Measurements from ENCODE around the gene AHCYL2.

The AHCYL2 gene

DNA sequence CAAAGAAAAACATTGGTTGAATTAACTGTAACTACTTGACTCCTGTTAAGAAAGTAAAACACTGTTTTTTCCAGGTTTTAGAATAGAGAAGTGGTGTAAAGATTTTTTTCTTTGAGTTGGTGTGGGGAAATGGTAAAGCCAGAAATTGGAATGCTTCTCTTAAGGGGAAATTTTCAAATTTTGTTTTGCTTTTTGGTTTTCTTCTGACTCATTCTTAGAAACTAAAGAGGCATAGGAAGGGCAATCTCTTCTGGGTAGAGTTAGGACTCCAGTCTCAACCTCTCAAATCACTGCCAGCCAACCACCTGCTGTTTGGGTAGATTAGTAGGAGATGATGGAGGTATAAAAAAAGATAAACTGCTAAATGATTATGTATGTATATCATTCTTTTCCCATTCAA lies 161.7 kb downstream of the AHCYL2 start:
- Histone ChIP-seq H4K20me1 (no peaks in the 10 kb centered on the region), H3K4me3 (no peak overlapping the region), H3K9ac (no peak overlapping the region), H3K9me3 (no peaks in the 10 kb centered on the region), H3K4me2 (no peak overlapping the region), H3K4me1 (no peaks in the 10 kb centered on the region), H3K27ac (no peak overlapping the region), H3K27me3 (no peaks in the 10 kb centered on the region), H3K36me3 (peaks cover 22% of the 10 kb centered on the region)
- TF ChIP-seq Cebpa-rat (IDR thresholded peaks at IDR 0.05): no peak

DNA sequence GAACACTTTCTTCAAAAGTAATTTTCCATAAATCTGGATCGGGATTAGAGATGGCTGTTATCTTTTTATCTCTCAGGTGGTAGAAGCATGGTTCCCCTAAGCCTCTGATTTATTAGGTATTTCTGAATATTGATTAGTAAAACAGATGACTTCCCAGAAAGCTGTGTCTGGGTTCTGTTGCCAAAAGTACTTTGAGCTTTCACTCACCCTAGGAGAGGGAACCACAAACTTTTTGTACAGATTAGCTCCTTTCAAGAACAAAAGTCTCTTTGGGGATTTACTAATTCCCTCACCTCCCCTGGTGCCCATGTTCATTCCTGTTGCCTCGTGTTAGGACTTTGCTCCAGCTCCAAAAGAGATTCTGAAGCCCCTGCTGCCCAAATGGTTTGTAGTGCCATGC lies 162.7 kb downstream of the AHCYL2 start:
- TF ChIP-seq Cebpa-rat (IDR thresholded peaks at IDR 0.05): no peak
- peaks cover 14% of the 10 kb centered on the region for H3K36me3 ChIP-seq
- H3K9me3 ChIP-seq: no peaks in the 10 kb centered on the region
- no peak overlapping the region for H3K4me2 ChIP-seq
- no peak overlapping the region for H3K9ac ChIP-seq
- H3K4me1 ChIP-seq: no peaks in the 10 kb centered on the region
- H3K27ac ChIP-seq: no peak overlapping the region
- H3K27me3 ChIP-seq: no peaks in the 10 kb centered on the region
- H4K20me1 ChIP-seq: no peaks in the 10 kb centered on the region
- H3K4me3 ChIP-seq: no peak overlapping the region

DNA sequence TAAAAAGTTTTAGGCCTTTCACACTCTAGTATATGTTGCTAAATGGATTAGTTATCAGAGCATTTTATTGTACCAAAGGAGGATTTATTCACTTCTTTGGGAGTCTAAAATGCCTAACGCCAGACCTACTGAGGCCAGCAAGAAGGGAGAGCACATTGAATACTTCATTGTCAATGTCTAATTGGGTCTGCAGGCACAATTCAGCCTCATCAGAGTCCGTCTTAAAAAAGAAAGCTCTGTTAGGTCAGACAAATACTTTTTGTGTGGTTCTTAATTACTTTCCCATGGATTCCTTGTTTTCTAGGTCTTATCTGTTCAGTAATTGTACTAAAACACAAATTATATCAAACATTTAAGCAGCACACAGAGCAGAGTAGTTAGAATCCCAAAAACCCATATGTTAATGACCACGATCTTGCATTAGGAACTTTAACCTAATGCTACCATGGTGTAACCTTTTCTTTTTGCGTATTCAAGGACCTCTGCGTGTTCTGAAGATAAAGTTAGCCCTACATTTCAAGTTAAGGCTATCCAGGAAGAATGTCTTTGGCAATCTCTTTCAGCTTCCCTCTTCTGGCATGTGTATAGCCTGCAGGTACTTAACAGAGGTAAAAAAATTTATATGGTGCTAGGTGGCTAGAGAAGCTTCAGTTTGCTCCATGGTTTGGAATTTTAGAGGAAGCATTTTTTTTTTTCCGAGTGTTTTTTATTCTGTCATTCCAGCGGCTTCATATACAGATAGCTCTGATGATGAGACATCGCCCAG lies 163.7 kb downstream of the AHCYL2 start:
- no peak overlapping the region for H3K27ac ChIP-seq

DNA sequence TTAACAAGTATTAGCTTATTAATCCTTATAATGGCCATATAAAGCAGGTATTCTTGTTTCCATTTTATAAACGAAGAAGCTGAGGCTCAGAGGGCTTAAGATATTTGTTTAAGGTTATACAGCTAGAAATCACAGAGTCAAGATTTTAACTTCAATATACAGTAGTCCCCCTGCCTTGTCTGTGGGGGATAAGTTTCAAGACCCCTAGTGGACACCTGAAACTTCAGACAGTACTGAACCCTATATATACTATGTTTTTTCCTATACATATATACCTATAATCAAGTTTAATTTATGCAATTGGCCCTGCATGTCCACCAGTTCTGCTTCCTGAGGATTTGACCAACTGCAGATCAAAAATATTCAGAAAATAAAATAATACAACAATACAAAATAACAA lies 165.0 kb downstream of the AHCYL2 start:
- Histone ChIP-seq H3K36me3 (peaks cover 18% of the 10 kb centered on the region), H3K27me3 (no peaks in the 10 kb centered on the region), H3K4me2 (no peak overlapping the region), H3K4me3 (no peak overlapping the region), H3K4me1 (no peaks in the 10 kb centered on the region), H4K20me1 (no peaks in the 10 kb centered on the region), H3K9me3 (no peaks in the 10 kb centered on the region), H3K27ac (no peak overlapping the region), H3K9ac (no peak overlapping the region)
- TF ChIP-seq Cebpa-rat (IDR thresholded peaks at IDR 0.05): no peak

More for the DNA sequence above, 163.7 kb downstream of the AHCYL2 start:
- Histone ChIP-seq H3K9ac (no peak overlapping the region), H3K36me3 (peaks cover 18% of the 10 kb centered on the region), H3K4me2 (no peak overlapping the region), H4K20me1 (no peaks in the 10 kb centered on the region), H3K4me3 (no peak overlapping the region), H3K9me3 (no peaks in the 10 kb centered on the region), H3K4me1 (no peaks in the 10 kb centered on the region), H3K27me3 (no peaks in the 10 kb centered on the region)
- TF ChIP-seq Cebpa-rat (IDR thresholded peaks at IDR 0.05): no peak

DNA sequence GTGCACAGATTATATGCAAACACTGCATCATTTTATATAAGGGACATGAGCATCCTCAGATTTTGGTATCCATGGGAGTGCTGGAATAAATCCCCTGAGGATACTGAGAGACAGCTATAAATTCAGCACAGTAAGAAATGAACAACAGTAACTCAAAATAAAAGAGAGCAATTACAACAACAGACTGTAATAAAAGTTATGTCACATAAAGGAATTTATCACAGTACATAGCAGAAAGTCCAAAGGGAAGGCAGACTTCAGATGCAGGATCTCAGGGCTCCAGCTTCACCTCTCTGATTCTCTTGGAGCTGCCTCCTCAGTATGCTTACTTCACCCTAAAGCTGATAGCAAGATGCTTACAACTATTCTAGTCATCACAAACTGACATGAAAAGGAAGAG lies 165.5 kb downstream of the AHCYL2 start:
- Histone ChIP-seq H3K27ac (no peak overlapping the region), H3K27me3 (no peaks in the 10 kb centered on the region), H3K36me3 (peaks cover 20% of the 10 kb centered on the region), H3K9me3 (no peaks in the 10 kb centered on the region), H4K20me1 (no peaks in the 10 kb centered on the region), H3K4me3 (no peak overlapping the region), H3K4me1 (no peaks in the 10 kb centered on the region), H3K4me2 (no peak overlapping the region), H3K9ac (no peak overlapping the region)
- no peak for TF ChIP-seq Cebpa-rat (IDR thresholded peaks at IDR 0.05)

DNA sequence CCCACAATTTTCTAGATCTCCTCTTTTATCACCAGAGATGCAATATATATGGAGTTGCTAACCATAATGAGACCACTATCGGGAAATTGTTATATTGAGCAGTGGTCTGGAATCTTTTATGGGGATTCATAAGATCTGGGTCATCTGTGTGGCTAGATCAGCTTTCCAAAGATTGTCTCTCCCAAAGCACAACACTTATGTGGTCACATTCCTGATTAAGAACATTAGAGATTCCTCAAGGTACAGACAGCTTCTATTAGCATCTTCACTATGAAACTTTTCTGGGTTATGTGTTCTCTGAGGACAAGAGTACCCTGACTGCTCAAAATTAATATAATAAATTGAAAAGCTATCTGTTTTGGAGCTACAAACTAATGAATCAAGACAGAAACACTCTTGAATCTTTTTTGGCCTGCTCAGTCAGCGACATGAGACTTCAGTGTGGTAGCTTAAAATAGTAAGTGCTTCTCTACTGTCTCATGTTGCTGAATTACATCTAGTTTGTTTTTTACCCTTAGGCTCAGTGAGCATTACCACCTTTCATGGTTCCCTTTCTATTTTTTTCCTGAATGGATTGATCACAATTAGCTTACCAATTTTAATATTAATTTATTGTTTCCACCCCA lies 166.8 kb downstream of the AHCYL2 start:
- Histone ChIP-seq H3K9ac (no peak overlapping the region), H3K36me3 (peaks cover 23% of the 10 kb centered on the region), H3K4me2 (no peak overlapping the region), H3K27ac (no peak overlapping the region), H3K4me3 (no peak overlapping the region), H4K20me1 (no peaks in the 10 kb centered on the region), H3K4me1 (no peaks in the 10 kb centered on the region), H3K27me3 (no peaks in the 10 kb centered on the region), H3K9me3 (no peaks in the 10 kb centered on the region)
- no peak for TF ChIP-seq Cebpa-rat (IDR thresholded peaks at IDR 0.05)

DNA sequence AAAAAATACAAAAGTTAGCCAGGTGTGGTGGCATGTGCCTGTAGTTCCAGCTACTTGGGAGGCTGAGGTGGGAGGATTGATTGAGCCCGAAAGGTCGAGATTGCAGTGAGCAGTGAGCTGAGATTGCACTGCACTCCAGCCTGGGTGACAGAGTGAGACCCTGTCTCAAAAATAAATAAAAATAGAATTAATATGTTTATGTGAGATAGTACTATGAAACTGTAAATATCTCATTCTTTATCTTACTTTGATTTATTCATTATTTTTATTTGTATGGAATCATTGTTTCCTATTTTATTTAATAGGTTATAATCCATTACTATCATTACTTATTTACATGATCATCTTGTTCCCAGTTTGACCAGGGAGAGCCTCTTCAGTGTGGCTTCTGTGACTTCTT lies 168.4 kb downstream of the AHCYL2 start:
- Histone ChIP-seq H3K4me3 (no peak overlapping the region), H3K9me3 (no peaks in the 10 kb centered on the region), H3K36me3 (peaks cover 26% of the 10 kb centered on the region), H3K9ac (no peak overlapping the region), H3K27me3 (no peaks in the 10 kb centered on the region), H3K4me1 (no peaks in the 10 kb centered on the region), H3K4me2 (no peak overlapping the region), H3K27ac (no peak overlapping the region), H4K20me1 (no peaks in the 10 kb centered on the region)
- no peak for TF ChIP-seq Cebpa-rat (IDR thresholded peaks at IDR 0.05)

DNA sequence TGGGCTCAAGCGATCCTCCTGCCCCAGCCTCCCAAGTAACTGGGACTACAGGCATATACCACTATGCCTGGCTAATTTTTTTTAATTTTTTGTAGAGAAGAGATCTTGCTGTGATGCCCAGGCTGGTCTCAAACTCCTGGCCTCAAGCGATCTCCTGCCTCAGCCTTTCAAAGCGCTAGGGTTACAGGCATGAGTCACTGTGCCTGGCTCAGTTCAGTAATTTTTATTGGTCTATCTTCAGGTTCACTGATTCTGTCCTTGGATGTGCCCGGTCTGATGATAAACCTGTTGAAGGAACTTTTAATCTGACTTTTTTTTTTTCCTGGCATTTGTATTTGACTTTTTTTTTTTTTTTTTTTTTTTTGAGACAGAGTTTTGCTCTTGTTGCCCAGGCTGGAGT lies 169.3 kb downstream of the AHCYL2 start:
- H3K27me3 ChIP-seq: no peaks in the 10 kb centered on the region
- H3K9me3 ChIP-seq: no peaks in the 10 kb centered on the region
- H3K36me3 ChIP-seq: peaks cover 26% of the 10 kb centered on the region
- no peak overlapping the region for H3K4me2 ChIP-seq
- H3K27ac ChIP-seq: no peak overlapping the region
- TF ChIP-seq Cebpa-rat (IDR thresholded peaks at IDR 0.05): no peak
- no peaks in the 10 kb centered on the region for H4K20me1 ChIP-seq
- no peaks in the 10 kb centered on the region for H3K4me1 ChIP-seq
- H3K4me3 ChIP-seq: no peak overlapping the region
- H3K9ac ChIP-seq: no peak overlapping the region

DNA sequence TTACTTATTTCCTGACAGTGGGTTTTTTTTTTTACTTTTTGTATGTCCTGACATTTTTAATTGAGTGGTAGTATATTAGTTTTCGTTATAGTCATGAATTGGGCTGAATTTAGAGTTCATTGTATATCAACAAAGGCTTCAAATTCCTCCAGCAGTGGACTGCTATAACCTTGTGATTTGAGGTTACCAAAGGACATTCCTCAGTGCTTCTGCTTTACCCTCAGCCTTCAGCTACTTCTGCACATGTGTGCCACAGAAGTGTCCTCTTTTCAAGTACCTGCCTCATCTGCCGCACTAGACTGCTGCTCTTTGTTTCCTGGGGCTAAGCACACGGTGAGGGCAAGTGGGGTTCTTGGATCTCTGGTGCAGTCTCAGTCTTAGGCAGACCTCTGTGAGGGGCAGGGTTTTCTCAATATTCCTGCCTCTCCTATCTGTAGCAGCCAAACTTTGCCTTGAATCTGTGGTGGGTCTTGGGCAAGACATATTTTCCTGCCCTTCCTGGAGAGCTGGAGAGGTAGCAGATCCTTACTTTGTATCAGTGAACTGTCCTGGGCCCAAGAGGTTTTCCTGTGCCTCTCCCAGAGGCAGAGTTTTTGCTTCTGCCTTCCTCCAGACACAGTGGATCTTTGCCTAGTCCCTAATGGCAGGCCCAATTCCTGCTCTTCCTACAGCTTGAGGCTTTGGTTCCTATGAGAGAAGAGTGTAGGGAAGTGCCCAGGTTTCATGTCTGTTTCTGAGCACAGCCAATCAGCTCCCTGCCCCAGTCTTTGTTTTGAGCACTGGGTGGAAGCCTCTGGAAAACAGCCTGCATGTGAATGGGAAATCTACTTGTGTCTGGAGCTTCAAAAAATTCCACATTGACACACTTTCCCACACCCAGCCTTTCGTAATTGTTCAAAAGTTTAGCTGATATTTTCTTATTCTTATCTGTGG lies 170.4 kb downstream of the AHCYL2 start:
- no peaks in the 10 kb centered on the region for H3K27me3 ChIP-seq
- no peaks in the 10 kb centered on the region for H3K9me3 ChIP-seq
- H3K9ac ChIP-seq: no peak overlapping the region
- TF ChIP-seq Cebpa-rat (IDR thresholded peaks at IDR 0.05): no peak
- no peak overlapping the region for H3K4me3 ChIP-seq
- no peak overlapping the region for H3K4me2 ChIP-seq
- H3K4me1 ChIP-seq: no peaks in the 10 kb centered on the region
- H4K20me1 ChIP-seq: no peaks in the 10 kb centered on the region
- H3K36me3 ChIP-seq: peaks cover 25% of the 10 kb centered on the region
- H3K27ac ChIP-seq: no peak overlapping the region

All from BLaER1 (cell line).